ENCODE results near the gene TNRC18. TPM values are rescaled to one million over a fixed set of nuclear protein-coding genes. Genes with fewer than 3 reads are reported as not detected.

Gene TNRC18
- total RNA-seq, 4 donors from 2014 or later = 87.6 to 218 (median 124) TPM

DNA sequence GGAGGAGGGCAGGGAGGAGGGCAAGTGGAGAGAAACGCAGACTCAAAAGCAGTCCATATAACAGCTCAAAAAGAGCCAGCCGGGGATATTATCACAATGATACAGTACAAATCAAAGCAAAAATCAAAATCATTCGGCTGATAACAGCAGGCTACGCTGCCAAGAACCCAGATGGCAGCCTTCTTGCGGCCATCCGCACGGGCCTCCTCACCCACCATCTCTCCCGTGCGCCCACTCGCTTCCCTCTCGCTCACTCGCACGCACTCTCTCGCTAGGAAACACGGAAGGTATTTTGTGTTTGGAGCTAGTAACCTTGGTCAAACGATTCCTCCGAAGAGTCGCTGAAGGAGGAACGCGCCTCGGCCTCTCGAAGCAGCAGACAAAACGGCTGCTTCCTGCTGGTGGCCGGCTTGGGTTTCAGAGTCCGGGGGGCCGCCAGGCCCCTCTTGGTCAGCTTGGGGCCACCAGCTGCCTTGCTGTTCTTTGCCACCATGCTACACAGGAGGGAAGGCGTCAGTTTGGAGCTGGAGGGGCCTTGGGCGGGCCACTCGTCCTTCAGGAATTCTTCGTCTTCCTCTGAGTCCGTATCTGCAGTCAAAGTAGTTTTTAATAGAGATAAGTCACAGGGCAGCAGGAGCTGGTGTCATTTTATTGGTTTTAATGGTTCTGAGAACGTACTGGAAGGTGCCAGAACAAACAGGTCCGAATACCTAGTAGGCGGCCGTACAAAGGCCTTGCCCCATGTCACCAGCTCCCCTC lies 71.9 kb downstream of the TNRC18 start:
- H3K27me3 ChIP-seq = no peaks in the 10 kb centered on the region
- no peak for ATAC-seq
- H3K36me3 ChIP-seq = peaks cover 0 to 84% of the 10 kb centered on the region in 2 donors
- 79 to 84% methylated on average over 12 to 22 of the region's 35 CpGs for WGBS, 2 donors (ENCODE audit: low coverage in 1 of 2)
- no peaks in the 10 kb centered on the region for H3K9me3 ChIP-seq
- H3K4me3 ChIP-seq = no peak overlapping the region
- peaks cover 0 to 93% (median 30%) of the 10 kb centered on the region in 3 donors for H3K4me1 ChIP-seq
- H3K27ac ChIP-seq = peak overlapping the region in 3 of 4 donors; percentile 19 to 71 (median 66)
- TF ChIP-seq POLR2AphosphoS5 (IDR thresholded peaks at IDR 0.05) (no peak), POLR2A (IDR thresholded peaks at IDR 0.05) (no peak), EP300 (IDR thresholded peaks at IDR 0.05) (no peak)
- TF ChIP-seq, protein P1, sequence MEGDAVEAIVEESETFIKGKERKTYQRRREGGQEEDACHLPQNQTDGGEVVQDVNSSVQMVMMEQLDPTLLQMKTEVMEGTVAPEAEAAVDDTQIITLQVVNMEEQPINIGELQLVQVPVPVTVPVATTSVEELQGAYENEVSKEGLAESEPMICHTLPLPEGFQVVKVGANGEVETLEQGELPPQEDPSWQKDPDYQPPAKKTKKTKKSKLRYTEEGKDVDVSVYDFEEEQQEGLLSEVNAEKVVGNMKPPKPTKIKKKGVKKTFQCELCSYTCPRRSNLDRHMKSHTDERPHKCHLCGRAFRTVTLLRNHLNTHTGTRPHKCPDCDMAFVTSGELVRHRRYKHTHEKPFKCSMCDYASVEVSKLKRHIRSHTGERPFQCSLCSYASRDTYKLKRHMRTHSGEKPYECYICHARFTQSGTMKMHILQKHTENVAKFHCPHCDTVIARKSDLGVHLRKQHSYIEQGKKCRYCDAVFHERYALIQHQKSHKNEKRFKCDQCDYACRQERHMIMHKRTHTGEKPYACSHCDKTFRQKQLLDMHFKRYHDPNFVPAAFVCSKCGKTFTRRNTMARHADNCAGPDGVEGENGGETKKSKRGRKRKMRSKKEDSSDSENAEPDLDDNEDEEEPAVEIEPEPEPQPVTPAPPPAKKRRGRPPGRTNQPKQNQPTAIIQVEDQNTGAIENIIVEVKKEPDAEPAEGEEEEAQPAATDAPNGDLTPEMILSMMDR (IDR thresholded peaks at IDR 0.05) = no peak

GRCh38 chr7:5350600-5351385 lies 72.8 kb downstream of the TNRC18 start:
- no peak overlapping the region for H3K4me3 ChIP-seq
- peaks cover 0 to 84% of the 10 kb centered on the region in 2 donors for H3K36me3 ChIP-seq
- TF ChIP-seq POLR2AphosphoS5 (IDR thresholded peaks at IDR 0.05) (no peak), EP300 (IDR thresholded peaks at IDR 0.05) (no peak), POLR2A (IDR thresholded peaks at IDR 0.05) (no peak)
- TF ChIP-seq, protein P1 (IDR thresholded peaks at IDR 0.05) = no peak
- no peaks in the 10 kb centered on the region for H3K27me3 ChIP-seq
- WGBS, 2 donors (ENCODE audit: low coverage in 1 of 2) = 40 to 79% methylated on average over 4 to 11 of the region's 23 CpGs
- H3K9me3 ChIP-seq = no peaks in the 10 kb centered on the region
- ATAC-seq = no peak
- peaks cover 0 to 84% (median 30%) of the 10 kb centered on the region in 3 donors for H3K4me1 ChIP-seq
- peak overlapping the region in 3 of 4 donors; percentile 58 to 71 (median 66) for H3K27ac ChIP-seq

GRCh38 chr7:5350174-5350463 lies 73.5 kb downstream of the TNRC18 start:
- H3K27ac ChIP-seq = peak overlapping the region in 3 of 4 donors; percentile 58 to 71 (median 66)
- H3K27me3 ChIP-seq = no peaks in the 10 kb centered on the region
- TF ChIP-seq POLR2AphosphoS5 (IDR thresholded peaks at IDR 0.05) (no peak), POLR2A (IDR thresholded peaks at IDR 0.05) (no peak), EP300 (IDR thresholded peaks at IDR 0.05) (no peak)
- TF ChIP-seq, protein P1 (IDR thresholded peaks at IDR 0.05) = no peak
- peaks cover 0 to 84% of the 10 kb centered on the region in 2 donors for H3K36me3 ChIP-seq
- H3K4me3 ChIP-seq = no peak overlapping the region
- no peaks in the 10 kb centered on the region for H3K9me3 ChIP-seq
- WGBS, 2 donors (ENCODE audit: low coverage in 1 of 2) = 60% methylated on average over 1 of the region's 15 CpGs; no CpG with 5 or more reads in 1 of the 2 donors
- ATAC-seq = no peak
- peaks cover 0 to 78% (median 24%) of the 10 kb centered on the region in 3 donors for H3K4me1 ChIP-seq

DNA sequence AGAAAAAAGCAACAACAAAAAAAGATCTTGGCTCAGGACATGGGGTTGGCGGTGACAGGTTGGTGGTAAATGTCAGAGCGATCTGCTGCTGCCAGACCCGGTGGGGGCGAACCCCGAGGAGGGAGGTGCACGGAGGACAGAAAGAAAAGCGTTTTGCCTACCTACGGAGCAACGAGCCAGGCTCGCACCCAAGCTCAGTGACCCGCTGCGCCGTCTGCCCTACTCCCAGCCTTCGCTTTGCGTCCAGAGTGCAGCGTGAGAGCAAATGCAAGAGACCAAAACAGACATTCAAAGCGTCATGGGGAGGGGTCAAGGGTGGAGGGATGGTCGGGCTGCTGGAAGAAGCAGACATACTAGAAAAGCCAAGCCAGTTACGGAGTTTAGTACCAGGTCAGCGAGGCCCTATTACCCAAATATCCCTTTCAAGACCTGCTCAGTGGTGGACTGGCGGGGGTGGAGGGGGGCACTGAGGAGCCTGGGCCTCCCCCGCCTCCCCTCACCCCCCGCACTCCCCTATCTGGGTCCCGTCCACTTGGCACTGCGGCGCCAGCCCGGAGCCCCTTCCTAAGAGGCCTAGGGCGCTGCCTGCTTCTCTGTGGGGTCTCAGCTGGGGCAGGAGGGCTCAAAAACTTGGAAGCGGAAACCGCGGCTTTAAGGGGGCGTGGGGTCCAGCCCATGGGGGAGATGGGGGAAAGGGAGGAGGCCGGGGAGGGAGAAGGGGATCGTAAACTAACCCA lies 74.0 kb downstream of the TNRC18 start:
- Histone ChIP-seq H3K4me1 (peaks cover 0 to 72% (median 19%) of the 10 kb centered on the region in 3 donors), H3K9me3 (peaks cover 0 to 3% (median 0%) of the 10 kb centered on the region in 3 donors), H3K36me3 (peaks cover 0 to 86% of the 10 kb centered on the region in 2 donors), H3K4me3 (no peak overlapping the region), H3K27ac (peak overlapping the region in 3 of 4 donors; percentile 58 to 71 (median 66)), H3K27me3 (no peaks in the 10 kb centered on the region)
- WGBS, 2 donors (ENCODE audit: low coverage in 1 of 2) = 21 to 33% methylated on average over 3 to 11 of the region's 34 CpGs
- no peak for TF ChIP-seq EP300 (IDR thresholded peaks at IDR 0.05)
- no peak for TF ChIP-seq POLR2AphosphoS5 (IDR thresholded peaks at IDR 0.05)
- no peak for TF ChIP-seq POLR2A (IDR thresholded peaks at IDR 0.05)
- TF ChIP-seq, protein P1 (IDR thresholded peaks at IDR 0.05) = no peak
- no peak for ATAC-seq
